ENCODE results near the gene TSPO.

Gene TSPO

DNA sequence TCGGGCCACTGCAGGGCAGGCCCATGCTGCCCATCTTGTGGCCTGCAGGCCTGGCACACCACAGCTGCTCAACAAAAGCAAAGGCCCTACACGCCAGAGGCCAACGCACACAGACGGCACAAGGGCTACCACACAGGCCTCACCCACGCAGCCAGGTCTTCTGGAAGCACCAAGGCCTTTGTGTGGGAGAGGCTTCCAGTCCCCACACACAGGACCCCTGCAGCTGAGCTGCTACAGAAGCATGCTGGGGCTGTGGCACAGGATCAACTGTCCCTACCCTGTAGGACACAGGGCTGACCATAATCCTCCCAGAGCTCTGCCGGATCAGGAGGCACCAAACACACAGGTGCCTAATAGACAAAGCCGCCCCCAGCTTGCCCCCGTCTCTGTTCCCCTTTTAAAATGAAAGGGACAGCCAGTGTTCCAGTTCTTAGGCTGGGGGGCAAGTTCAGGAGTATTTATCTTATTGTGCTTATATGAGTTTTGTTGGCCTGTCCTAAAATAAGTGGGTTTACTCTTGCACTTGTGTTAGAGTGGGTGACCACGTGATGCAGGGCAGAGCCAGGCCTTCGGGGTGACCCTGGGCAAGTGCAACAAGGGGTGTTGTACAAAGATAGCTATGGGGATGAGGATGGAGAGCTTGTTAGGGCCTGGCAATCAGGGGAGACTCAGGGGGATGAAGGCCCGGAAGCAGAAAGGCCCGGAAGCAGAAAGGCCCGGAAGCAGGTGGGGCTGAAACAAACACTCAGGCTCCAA, 30.1 kb downstream of the TSPO start:
- DNase-seq, result no peak

DNA sequence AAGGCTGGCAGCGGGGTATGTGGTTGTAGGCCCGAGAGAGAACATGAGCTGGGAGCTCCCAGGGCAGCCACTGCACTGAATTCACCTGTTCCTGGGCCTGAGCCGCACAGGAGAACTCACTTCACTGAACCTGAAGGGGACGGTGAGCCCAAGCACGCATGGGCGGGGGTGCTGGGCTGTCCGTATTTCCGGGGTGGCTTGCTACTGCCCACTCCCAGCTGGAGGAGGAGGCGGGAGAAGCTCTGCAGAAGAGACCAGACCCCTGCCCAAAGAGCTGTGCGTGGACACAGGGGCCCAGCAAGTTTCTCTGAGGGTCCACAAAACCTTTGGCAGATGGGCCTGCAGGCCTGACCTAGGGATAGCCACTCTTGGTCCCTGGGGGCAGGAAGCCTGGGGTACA, 30.8 kb downstream of the TSPO start:
- no peak for DNase-seq

DNA sequence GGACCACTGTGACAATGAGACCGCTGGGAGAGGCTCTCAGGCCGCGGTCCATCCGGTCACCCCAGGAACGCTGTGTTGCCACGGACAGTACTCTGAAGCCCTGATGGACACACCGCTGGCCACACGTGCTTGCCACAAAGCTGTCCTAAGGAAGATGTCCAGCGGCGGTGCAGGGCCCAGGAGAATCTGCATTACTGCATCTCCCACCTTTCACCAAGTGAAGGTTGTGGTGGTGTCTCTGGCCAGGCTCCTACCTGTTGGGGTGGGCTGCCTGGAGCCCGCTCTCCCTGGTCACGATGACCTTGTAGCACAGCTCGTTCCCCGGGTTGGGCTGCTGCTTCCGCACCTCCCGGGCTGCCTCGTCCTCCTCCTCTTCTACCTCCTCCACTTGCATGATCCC, 31.4 kb downstream of the TSPO start:
- no peak for DNase-seq

DNA sequence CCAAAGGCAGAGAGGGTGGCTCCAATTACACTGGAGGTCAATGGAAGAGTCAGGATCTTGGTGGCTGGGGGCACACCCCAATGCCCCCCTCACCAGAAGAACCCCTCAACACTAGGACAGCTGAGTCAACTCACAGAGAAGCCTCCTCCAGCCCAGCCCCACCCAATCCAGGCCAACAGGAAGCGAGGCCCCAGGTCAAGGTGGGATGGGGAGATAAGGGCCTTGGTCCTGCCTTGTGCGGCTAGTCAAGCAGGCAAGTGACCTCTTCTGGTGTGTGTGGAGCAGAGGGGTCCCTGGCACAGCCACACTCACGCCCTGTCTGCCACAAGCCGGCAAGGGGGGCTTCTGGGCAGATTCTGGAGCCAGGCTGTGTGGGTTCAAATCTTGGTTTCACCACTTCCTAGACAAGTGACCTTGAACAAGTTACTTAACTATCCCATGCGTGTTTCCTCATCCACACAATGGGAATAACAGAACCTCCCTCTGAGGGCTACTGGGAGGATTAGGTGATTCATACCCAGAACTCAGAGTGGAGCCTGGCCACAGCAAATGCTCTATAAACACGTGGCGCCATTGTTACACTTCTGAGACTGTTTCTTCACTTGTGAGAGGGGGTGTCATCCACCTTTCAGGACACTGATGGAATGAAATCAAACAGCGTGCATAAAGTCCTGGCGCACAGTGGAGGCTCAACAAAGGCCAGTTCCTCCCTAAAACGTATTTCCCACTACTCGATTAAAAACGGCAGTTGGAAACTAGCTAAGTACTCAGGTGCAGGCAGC, 32.3 kb downstream of the TSPO start:
- no peak for DNase-seq

DNA sequence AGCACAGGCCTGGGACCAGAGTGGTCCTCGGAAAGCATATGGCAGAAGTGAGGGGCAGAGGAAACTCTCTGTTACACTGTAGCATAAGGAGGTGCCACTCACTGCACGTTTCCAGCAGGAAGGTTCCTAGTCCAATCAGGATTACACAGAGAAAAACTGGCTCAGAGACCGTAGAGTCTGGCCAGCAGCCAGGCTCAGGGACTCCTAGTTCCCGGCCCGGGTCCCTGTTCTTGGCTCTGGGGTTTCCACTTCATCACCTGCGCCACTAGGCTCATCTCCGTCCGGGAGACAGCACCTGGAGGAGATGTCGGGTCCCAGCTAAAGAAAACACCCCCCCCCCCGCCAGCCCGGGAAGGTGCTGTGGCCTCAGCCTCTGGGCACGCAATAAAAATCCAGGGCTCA, 34.5 kb downstream of the TSPO start:
- DNase-seq, result peak; percentile 51

DNA sequence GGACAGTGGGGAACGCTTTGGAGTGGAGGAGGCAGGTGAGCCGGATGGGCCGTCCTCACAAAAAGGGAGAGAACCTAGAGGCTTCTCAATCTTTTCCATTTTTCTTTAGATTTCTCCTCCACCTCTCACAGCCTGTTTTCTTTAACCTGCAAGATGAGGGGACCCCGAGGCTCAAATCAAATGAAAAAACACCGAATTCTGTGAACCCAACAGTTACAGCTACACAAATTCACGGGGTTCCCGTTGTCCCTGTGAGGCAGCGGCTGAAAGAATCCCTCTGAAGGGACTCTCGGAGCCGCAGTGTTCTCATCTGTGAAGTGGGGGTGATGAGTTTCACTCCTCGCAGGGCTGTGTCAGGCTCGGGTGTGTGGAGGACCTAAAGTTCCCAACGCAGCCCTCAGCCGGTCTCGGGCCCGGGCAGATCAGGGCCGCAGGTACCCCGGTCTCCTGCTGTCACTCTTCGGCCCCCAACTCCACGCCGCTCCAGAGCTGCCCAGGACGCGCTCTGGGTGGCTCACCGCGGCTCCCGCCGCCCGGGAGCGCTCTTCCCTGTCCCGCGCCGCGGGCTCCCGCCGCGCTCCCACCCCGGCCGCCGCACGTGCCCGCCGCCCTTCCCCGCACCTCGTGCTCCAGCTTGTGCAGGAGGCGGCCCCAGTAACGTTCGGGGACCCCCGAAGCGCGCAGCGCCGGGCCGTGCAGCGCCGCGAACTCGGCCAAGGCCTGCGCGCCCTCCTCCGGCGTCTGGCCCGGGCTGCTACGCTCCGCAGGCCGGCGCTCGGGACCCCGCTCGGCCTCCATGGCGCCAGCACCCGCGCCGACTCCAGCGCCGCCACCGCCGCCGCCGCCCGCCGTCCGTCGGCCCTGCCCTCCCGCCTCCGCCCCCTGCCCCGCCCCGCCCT, 35.2 kb downstream of the TSPO start, which contains the start of gene TTLL12:
TTLL12 (minus strand) TSS at position 863 of the 899 bp plus-strand sequence; CDS start at position 798, 65 bp downstream.
- peak; percentile 60 for DNase-seq

DNA sequence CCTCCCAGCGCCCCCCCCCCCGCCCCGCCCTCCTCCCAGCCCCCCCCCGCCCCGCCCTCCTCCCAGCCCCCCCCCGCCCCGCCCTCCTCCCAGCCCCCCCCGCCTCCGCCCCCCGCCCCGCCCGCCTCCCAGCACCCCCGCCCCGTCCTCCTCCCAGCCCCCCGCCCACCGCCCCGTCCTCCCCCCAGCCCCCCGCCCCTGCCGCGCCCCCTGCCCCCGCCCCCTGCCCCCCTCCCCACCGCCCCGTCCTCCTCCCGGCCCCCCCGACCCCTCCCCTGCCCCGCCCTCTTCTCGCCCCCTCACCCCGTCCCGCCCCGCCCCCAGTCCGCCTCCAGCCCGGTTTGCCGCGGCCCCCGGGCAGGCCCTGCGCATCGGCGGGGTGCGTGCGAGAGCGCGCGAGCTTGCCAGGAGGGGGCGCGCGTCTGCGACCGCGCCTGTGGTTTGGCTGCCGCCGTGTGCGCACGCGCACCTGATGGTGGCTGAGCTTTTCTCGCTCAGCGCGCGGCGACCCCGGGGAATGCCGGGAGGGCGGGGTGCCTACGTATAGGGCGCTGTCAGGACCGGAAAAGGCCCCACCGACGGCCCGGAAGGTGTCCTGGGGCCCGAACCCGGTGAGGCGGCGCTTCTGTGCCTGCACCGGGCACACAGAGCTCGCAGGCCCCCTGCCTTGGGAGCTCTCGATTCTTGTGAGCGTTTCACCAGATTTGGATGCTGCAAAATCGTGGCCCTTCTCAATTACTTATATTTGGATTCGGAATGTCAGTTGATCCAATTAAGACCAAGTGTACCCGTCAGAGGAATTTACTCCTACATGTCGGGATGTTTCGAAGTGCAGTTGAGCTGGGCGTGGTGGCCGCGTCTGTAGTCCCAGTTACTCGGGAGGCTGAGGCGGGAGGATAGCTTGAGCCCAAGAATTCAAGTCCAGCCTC, 36.1 kb downstream of the TSPO start:
- DNase-seq, result peak; percentile 95

DNA sequence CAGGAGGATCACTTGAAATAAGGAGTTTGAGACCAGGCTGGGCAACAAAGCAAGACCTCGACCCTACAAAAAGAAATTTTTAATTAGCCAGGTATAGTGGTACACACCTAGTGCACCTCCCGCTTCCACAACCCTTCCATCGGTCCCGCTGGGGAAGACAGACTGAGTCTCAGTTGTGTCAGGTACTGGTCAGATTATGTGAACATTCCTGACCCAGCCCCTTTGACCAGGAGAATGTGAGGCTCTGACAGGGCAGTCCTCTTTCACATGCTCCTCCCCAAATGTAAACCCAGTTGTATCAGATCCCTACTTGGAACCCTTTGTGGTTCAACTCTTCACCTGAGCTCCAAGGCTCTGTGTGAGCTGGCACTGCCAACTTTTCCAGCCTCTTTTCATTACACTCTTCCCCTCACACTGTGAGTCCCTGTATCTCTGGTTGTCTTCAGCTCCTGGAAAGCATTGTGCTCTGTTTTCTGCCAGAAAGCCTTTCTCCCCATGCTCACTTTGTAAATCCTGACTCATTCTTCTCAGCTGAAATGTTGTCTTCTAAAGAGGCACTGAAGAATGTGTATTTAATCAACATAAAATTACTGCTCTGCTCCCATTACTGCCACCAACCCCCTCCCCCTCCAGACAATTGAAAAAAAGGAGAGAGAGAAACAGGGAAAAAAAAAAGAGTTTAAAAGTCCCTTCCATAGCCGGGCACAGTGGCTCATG, 37.6 kb downstream of the TSPO start:
- DNase-seq, result no peak

DNA sequence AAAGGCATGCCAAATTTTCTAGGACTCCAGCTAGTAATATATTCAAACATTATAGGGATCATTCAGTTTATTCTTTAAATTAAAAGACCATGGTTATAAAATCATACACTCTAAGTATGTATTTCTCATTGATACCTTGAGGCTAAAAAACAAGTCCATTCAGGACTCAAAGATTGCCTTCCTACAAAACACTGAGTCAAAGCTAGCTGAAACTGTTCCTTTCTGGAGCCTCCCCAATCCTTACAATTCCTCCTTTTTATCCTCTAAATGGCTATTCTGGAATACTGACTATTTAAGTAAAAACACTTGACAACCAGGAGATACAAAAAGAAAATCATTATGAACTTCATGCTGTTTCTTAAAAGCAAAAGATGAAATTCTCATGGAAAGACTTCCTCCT, 40.5 kb downstream of the TSPO start:
- no peak for DNase-seq

DNA sequence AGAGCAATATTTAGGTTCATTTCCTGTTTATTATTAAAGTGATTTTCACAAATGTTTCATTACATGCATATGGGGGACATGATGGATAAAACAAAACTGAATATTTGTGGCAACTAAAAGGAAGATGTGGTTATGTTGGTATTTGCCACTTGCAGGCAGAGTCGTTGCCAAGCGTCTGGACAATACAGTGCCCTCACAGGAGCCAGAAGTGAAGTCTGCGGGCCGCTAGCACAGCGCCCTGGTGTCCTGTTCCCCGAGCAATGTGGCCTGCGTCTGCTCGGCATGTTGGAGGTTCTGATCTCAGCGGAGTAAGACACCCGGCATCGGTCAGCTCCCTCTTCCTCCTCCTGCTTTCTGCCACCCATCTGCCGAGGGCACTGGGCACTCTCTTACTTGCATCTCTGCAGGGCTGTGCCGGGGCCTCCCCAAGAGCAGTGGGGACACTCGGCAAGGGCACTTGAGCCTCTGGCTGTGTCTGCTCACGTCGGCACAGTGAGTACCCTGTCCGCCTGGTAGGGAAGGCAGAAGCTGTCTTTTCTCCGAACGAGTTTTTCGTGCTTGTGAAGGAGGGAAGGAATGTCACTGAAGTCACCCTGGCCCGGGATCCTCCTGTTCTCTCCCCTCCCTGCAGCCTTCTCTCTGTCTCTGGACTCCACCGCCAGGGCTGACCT, 46.0 kb downstream of the TSPO start:
- no peak for DNase-seq

DNA sequence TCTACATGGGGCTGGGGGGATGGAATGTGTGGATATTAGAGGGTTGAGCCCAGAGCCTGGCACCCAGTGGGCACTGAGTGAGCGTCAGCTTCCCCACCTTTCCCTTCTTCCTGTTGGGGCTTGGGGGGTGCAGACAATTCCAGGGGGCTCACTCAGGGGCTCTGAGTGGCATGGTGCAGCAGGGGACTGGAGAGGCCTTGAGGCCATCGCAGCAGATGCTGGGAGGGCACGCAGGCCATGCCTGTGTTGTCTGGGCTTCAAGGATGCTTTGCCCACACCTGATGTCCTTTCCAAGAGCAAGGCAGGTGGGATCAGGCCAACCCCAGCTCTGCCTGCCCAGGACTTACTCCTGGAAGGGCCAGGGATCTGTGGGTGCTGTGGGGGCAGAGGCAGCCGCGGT, 46.8 kb downstream of the TSPO start:
- no peak for DNase-seq

DNA sequence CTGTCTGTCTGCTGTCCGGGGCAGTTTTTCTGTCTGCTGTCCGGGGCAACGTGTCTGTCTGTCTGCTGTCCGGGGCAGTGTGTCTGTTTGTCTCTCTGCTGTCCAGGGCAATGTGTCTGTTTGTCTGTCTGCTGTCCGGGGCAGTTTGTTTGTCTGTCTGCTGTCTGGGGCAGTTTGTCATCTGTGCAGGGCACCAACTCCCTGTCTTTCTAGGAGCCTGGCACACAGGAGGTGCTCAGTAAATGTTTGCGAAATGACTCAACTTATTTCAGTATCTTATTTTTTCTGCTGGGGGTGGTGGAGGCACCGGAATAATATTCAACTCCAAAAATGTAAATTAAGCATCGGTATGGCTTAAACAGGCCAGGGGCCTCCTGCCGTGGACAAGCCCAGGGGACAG, 47.6 kb downstream of the TSPO start:
- DNase-seq, result no peak

DNA sequence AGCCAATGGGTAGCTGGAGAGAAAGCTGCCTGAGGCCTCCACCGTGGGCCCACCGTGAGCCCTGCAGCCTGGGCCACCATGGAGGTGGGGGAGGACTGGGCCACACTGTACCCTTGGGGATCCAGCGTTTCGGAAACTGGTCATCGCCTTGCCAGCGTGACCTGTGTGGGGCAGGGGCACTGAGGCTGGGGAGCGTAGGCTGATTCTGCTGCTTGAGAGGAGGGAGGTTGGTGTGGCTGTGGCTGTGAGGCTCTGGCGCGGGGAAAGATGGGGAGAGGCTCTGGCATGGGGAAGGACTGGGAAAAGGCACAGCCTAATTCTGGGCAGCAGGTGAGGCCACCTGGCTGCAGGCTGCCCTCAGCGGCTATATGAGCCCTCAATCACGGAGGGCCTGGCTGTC, 48.2 kb downstream of the TSPO start:
- DNase-seq, result no peak

DNA sequence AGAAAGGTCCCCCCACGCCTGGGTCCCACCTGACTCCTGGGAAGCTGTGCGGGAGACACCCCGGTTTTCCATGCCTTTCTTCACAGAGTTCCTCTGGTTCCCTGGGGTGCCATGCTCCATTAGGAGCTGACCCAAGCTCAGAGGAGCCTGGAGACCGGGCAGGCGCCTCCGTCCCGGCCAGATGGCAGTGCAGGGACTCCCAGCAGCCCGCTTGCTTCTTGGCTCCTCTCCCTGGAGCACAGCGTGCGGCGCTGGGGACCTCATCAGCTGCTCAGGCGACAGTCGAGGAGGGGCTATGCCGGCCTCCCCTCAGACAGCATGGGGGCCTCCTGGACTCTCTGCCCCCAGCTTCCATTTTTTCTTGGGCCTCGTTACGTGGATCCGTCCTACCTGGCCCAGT, 48.7 kb downstream of the TSPO start:
- DNase-seq, result no peak

DNA sequence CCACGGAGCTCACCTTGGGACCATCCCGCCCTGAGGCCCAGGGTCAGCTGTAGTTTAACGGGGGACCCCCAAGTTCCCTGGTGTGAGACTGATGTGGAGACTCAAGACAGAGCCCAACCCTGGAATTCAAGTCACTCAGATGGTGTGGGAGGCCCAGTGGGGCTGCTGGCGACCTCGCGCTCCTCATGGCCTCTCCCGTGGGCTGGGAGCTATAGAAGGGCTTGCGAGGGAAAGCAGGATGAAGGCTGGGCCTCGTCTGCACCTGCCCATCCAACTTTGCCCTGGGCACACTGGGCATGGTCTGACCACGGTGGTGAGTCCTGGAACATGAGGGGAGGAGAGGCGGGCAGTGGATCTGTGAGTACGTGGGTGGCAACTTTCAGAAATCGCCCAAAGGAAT, 49.2 kb downstream of the TSPO start:
- no peak for DNase-seq

DNA sequence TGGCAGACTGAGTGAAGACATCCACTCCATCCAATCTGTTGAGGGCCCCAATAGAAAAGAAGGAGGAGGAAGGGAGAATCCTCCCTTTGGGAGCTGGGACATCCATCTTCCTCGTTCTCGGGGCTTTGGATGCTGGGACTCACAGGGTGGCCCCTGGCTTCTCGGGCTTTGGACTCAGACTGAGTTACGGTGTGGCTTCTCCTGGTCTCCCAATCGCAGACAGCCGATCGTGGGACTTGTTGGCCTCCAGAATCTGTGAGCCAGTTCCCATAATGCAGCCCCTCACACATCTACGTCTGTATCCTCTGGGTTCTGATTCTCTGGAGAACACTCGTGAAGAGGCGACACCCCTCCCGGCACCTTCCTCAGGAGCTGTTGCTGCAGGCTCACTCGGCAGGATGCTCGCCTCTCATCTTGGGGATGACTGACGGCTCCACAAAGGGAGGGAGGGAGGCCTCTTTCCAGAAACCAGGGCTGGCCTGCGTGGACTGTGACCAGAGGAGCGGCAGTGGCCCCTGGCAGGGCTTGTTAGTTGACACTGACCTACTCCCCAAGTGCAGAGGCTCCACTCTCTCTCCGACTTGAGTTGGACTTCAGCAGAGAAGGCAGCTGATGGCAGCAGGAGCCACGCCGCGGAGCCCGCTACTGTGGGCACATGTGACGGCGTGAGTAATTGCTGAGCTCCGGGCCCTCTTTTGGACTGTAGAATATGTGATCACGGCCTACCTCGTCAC, 50.3 kb downstream of the TSPO start:
- DNase-seq, result no peak

DNA sequence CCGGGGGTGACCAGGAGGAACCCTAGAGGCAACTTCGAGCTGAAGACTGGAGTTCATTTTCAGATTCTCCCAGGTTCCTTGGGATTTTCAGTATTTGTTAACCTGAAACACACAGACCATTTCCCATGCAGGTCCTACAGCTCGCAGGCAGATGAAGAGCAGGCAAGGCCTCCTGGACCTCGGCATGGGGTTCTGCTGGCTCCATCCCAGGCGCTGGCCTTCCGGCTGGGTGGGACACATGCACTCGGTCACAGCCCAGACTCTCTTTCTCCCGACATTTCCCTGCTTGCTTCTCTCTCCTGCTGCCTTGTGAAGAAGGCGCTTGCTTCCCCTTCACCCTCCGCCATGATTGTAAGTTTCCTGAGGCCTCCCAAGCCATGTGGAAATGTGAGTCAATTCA, 51.0 kb downstream of the TSPO start:
- no peak for DNase-seq

DNA sequence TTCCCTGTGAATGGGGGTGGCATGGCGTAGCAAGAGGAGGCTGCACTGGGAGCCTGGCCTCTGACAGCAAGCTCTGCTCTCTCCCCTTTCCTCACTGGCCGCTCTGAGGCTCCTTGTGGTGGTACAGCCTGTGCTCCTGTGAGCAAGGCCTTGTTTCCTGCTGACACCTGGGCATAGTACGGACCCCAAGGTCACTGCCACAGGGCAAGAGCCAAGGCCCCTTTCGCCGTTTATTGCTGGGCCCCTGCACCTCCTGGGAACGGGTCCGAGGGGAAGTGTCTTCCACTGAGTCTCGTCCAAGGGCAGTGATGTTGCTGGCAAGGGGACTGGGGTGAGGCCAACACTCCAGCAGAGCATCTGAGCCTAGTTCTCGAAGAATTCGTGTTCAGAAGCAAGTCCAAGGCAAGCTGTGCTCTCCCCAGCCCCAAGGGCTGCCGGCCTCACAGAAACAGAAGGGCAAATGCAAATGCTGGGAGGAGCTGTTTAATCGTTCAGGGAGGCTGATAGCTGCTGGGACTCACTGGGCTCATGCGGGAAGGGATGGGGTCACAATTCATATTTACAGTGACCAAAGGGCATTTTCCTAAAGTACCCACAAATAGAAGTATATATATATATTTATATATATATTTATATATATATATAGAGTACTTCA, 51.5 kb downstream of the TSPO start:
- DNase-seq, result no peak

DNA sequence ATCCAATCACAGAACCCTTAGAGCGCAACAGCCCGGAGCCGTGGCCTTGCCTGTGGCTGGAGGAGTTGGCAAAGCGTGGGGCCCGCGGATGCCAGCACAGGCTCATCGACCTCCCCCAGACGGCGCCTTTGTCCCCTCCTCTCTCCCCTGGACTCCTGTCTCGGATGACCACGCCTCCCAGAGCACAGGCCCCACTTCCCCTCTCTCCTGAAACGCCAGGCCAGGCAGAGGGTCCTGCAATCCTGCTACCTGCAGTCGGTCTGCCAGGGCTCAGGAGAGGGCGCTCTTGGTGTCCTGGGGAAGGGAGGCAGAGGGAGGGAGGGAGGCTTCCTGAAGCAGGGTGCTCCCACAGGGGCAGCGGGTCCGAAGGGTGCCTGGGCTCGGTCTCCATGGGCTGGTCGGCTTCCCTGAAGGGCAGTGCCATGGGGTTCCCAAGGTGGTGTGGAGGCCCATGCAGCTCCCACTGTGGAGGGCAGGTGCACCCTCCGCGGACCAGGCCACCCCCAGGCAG, 52.2 kb downstream of the TSPO start:
- DNase-seq, result no peak

All from COR-L47 (cell line).